MM.1S (cell line): ENCODE measurements around the gene DNER.

Experiments
- DNase-seq: peaks from one replicate; pipeline ENCODE4 v3.0.0-alpha.2; 2015
- H2AFZ ChIP-seq: fragments of 300-600 bp; sonication (generic); 2 replicates; pipeline ENCODE4 v1.6.0; 2016; ENCODE audit warnings: antibody characterized with exemption, low read length
- H3F3A ChIP-seq: fragments of 300-600 bp; sonication (generic); 2 replicates; pipeline ENCODE4 v1.6.1; 2016; ENCODE audit warnings: mild to moderate bottlenecking, antibody characterized with exemption, low read length, moderate library complexity, mixed read lengths; ENCODE audit not compliant: insufficient read depth
- H3K27ac ChIP-seq: fragments of 300-600 bp; sonication (generic); 2 replicates; pipeline ENCODE4 v1.5.1; 2016; ENCODE audit warnings: mild to moderate bottlenecking, low read length
- H3K27me3 ChIP-seq: fragments of 300-600 bp; sonication (generic); replicated peaks from 2 replicates; pipeline ENCODE4 v1.6.0; 2016; ENCODE audit warnings: low read length; ENCODE audit not compliant: insufficient read depth
- H3K36me3 ChIP-seq: fragments of 300-600 bp; sonication (generic); replicated peaks from 2 replicates; pipeline ENCODE4 v1.6.1; 2016; ENCODE audit warnings: mild to moderate bottlenecking, low read length, mixed read lengths; ENCODE audit not compliant: insufficient read depth
- H3K4me1 ChIP-seq: fragments of 300-600 bp; sonication (generic); 2 replicates; pipeline ENCODE4 v1.6.1; 2016; ENCODE audit warnings: low read length, mixed read lengths
- H3K4me2 ChIP-seq: fragments of 300-600 bp; sonication (generic); 2 replicates; pipeline ENCODE4 v1.6.0; 2016; ENCODE audit warnings: low read depth, low read length
- H3K4me3 ChIP-seq: fragments of 300-600 bp; sonication (generic); 2 replicates; pipeline ENCODE4 v1.5.1; 2016; ENCODE audit warnings: low read length, mixed read lengths
- H3K79me2 ChIP-seq: fragments of 300-600 bp; sonication (generic); 2 replicates; pipeline ENCODE4 v1.6.1; 2016; ENCODE audit warnings: mixed run types, low read length, mixed read lengths
- H3K9ac ChIP-seq: fragments of 300-600 bp; sonication (generic); 2 replicates; pipeline ENCODE4 v1.6.1; 2016; ENCODE audit warnings: low read length, mixed read lengths
- H3K9me2 ChIP-seq: fragments of 300-600 bp; sonication (generic); replicated peaks from 2 replicates; pipeline ENCODE4 v1.6.1; 2016; ENCODE audit warnings: mild to moderate bottlenecking, low read length, mixed read lengths; ENCODE audit not compliant: insufficient read depth
- H3K9me3 ChIP-seq: fragments of 300-600 bp; sonication (generic); replicated peaks from 2 replicates; pipeline ENCODE4 v1.6.1; 2016; ENCODE audit warnings: mild to moderate bottlenecking, low read length, mixed read lengths; ENCODE audit not compliant: insufficient read depth
- H4K20me1 ChIP-seq: fragments of 300-600 bp; sonication (generic); 2 replicates; pipeline ENCODE4 v1.6.1; 2016; ENCODE audit warnings: mild to moderate bottlenecking, low read length, moderate library complexity, mixed read lengths; ENCODE audit not compliant: insufficient read depth
- EZH2 ChIP-seq: fragments of 300-600 bp; sonication (generic); optimal IDR thresholded peaks from 2 replicates; pipeline ENCODE3; 2017; ENCODE audit warnings: low read depth, mild to moderate bottlenecking, antibody characterized with exemption, low read length, mixed read lengths
- EZH2phosphoT487 ChIP-seq: fragments of 300-600 bp; sonication (generic); IDR thresholded peaks from 2 replicates; pipeline ENCODE4 v1.6.1; 2018; ENCODE audit warnings: antibody characterized with exemption, low read length
- TF ChIP-seq, protein P1 (sequence below): fragments of 300-600 bp; sonication (generic); IDR thresholded peaks from 2 replicates; pipeline ENCODE4 v1.5.1; 2016; ENCODE audit warnings: antibody characterized with exemption, low read length, mixed read lengths

DNER gene

DNA sequence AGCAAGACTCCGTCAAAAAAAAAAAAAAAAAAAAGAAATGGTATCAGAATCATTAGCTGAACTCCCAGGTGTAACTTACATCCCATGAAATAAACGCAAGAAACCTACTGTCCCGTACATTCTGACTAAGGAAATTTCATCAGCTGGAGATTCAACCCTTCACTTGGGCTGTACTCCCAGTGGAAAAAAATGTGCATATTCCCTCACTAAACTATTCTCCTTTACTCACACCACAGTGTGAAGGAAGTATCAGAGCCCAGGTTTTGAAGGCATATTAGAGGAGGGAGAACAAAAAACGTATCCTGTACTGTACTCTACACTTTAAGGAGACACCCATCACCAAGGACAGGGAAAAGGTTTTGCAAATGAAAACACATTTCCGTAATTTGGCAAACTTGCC, 64.3 kb downstream of the DNER start:
- H3K9ac ChIP-seq = no peak overlapping the region
- H3K4me1 ChIP-seq = no peaks in the 10 kb centered on the region
- no peak overlapping the region for H3K27ac ChIP-seq
- H2AFZ ChIP-seq = no peak overlapping the region
- no peaks in the 10 kb centered on the region for H3K9me3 ChIP-seq
- no peak for DNase-seq
- no peak overlapping the region for H3K4me3 ChIP-seq
- no peaks in the 10 kb centered on the region for H4K20me1 ChIP-seq
- H3K27me3 ChIP-seq = no peaks in the 10 kb centered on the region
- no peak for TF ChIP-seq EZH2phosphoT487
- no peak for TF ChIP-seq EZH2
- TF ChIP-seq, protein P1, sequence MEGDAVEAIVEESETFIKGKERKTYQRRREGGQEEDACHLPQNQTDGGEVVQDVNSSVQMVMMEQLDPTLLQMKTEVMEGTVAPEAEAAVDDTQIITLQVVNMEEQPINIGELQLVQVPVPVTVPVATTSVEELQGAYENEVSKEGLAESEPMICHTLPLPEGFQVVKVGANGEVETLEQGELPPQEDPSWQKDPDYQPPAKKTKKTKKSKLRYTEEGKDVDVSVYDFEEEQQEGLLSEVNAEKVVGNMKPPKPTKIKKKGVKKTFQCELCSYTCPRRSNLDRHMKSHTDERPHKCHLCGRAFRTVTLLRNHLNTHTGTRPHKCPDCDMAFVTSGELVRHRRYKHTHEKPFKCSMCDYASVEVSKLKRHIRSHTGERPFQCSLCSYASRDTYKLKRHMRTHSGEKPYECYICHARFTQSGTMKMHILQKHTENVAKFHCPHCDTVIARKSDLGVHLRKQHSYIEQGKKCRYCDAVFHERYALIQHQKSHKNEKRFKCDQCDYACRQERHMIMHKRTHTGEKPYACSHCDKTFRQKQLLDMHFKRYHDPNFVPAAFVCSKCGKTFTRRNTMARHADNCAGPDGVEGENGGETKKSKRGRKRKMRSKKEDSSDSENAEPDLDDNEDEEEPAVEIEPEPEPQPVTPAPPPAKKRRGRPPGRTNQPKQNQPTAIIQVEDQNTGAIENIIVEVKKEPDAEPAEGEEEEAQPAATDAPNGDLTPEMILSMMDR = no peak
- no peaks in the 10 kb centered on the region for H3K9me2 ChIP-seq
- no peaks in the 10 kb centered on the region for H3K36me3 ChIP-seq
- H3F3A ChIP-seq = no peaks in the 10 kb centered on the region
- no peak overlapping the region for H3K4me2 ChIP-seq
- no peaks in the 10 kb centered on the region for H3K79me2 ChIP-seq

DNA sequence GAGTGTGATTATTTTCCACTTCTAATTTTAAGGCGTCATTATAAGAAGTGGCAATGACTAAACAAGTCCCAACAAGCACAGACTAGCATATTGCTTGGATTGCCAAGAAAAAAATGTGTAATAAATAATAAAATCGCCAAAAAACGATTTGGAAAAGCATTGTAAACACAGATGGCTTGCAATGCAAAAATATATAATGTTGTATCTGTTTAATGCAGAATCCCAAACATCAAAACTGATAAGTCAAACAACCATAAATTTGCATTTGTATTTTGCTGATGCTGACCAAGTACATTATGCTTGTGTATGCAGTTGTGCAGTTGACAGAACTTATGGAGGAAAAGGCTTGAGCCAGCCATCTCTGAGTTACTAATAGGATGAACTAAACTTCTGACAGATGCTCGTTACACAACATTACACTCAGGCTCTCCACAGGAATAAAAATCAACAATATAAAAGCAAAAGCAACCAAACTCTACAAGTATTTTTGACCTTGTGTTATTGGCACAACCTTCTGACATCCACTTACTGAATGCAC, 68.1 kb downstream of the DNER start:
- Histone ChIP-seq H3K36me3 (no peaks in the 10 kb centered on the region), H3K9me2 (no peaks in the 10 kb centered on the region), H4K20me1 (no peaks in the 10 kb centered on the region), H3F3A (no peaks in the 10 kb centered on the region), H2AFZ (no peak overlapping the region), H3K27ac (no peak overlapping the region), H3K9me3 (no peaks in the 10 kb centered on the region), H3K9ac (no peak overlapping the region), H3K4me1 (no peaks in the 10 kb centered on the region), H3K4me3 (no peak overlapping the region), H3K79me2 (no peaks in the 10 kb centered on the region), H3K4me2 (no peak overlapping the region), H3K27me3 (no peaks in the 10 kb centered on the region)
- TF ChIP-seq, protein P1 = no peak
- no peak for TF ChIP-seq EZH2
- TF ChIP-seq EZH2phosphoT487 = no peak
- DNase-seq = no peak

DNA sequence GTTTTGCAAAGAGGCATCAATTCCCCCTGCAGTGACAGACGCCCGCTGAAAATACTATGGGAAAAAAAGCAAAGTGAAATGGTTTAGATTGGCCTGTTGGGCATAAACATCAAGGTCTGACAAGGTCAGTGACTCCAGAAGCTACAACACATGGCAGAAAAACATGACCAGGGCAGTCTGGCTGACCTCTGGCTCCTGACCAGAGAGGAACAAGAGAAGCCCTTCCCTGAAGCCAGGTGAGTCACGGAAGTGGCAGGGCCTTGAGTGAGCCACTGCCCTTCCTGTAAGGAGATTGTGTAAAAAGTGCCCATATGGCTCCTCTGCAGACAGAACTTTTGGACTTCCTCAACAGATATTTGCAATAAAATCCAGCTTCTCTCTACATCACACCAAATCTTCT, 72.0 kb downstream of the DNER start:
- Histone ChIP-seq H3F3A (no peaks in the 10 kb centered on the region), H2AFZ (no peak overlapping the region), H3K79me2 (no peaks in the 10 kb centered on the region), H3K4me1 (no peaks in the 10 kb centered on the region), H3K4me2 (no peak overlapping the region), H3K9me3 (no peaks in the 10 kb centered on the region), H3K4me3 (no peak overlapping the region), H3K9me2 (no peaks in the 10 kb centered on the region), H3K9ac (no peak overlapping the region), H3K36me3 (no peaks in the 10 kb centered on the region), H3K27me3 (no peaks in the 10 kb centered on the region), H3K27ac (no peak overlapping the region), H4K20me1 (no peaks in the 10 kb centered on the region)
- no peak for TF ChIP-seq EZH2
- TF ChIP-seq, protein P1 = no peak
- TF ChIP-seq EZH2phosphoT487 = no peak
- DNase-seq = no peak
